Right atrium auricular region (tissue), 2 donors: ENCODE data around the gene DNAL1. TPM values are rescaled to one million over a fixed set of nuclear protein-coding genes. Genes with fewer than 3 reads are reported as not detected.
"Not testable (repeated sequence)": the region's sequence is repeated elsewhere in the genome, so short reads cannot be mapped to it uniquely, and the experiment has no call there.

Experiments
- DNase-seq: peaks from one replicate; pipeline ENCODE4 v3.0.0-alpha.2; 2019; ENCODE audit warnings: low spot score
- H3K27ac ChIP-seq, 2 donors: fragments of 200-600 bp; sonication (generic); 1 replicate in 1 of 2; 2 replicates in 1 of 2; pipeline ENCODE4 v1.5.1; 2016 to 2019
- H3K27me3 ChIP-seq, 2 donors: fragments of 200-600 bp; sonication (generic); one replicate each; pipeline versions ENCODE4 v1.5.1 to v1.6.0; 2017 to 2019
- H3K36me3 ChIP-seq: fragments of 200-600 bp; sonication (generic); one replicate; pipeline ENCODE4 v1.5.1; 2016
- H3K4me1 ChIP-seq, 2 donors: fragments of 200-600 bp; sonication (generic); one replicate each; pipeline versions ENCODE4 v1.5.1 to v1.6.0; 2017 to 2019
- H3K4me3 ChIP-seq, 2 donors: fragments of 200-600 bp; sonication (generic); 1 replicate in 1 of 2; 2 replicates in 1 of 2; pipeline ENCODE4 v1.5.1; 2017 to 2019; ENCODE audit warnings: mild to moderate bottlenecking in 1 of 2, moderate library complexity in 1 of 2
- H3K9me3 ChIP-seq, 2 donors: fragments of 200-600 bp; sonication (generic); one replicate each; pipeline ENCODE4 v1.5.1; 2019
- CTCF ChIP-seq, 2 donors: fragments of 200-600 bp; sonication (generic); IDR thresholded peaks; one replicate each; pipeline ENCODE4 v1.5.1; 2019; ENCODE audit warnings: antibody characterized with exemption in 2 of 2
- total RNA-seq, 2 donors: library from RNA; depleted of rRNA; stranded (reverse); fragments of >200 nt; gene quantifications; one replicate each; pipeline ENCODE4 v1.1.0, GENCODE V29; 2016

DNAL1 gene
- total RNA-seq, 2 donors from 2014 or later = 5.7 to 7.8 TPM

- peaks cover 0 to 7% of the 10 kb centered on the region in 2 donors for H3K4me1 ChIP-seq
- no peak overlapping the region for H3K27ac ChIP-seq
- no peaks in the 10 kb centered on the region for H3K27me3 ChIP-seq
- no peak for TF ChIP-seq CTCF (IDR thresholded peaks at IDR 0.05)
- H3K4me3 ChIP-seq = no peak overlapping the region
- no peaks in the 10 kb centered on the region for H3K9me3 ChIP-seq
- DNase-seq = no peak
- H3K36me3 ChIP-seq = no peaks in the 10 kb centered on the region
Observed at GRCh38 chr14:73640796-73641365, 3.9 kb upstream of the DNAL1 start.

- Histone ChIP-seq H3K27ac (peak overlapping the region; percentile 82 to 88), H3K9me3 (no peaks in the 10 kb centered on the region), H3K4me3 (peak overlapping the region; percentile 65 to 73), H3K27me3 (no peaks in the 10 kb centered on the region), H3K36me3 (no peaks in the 10 kb centered on the region), H3K4me1 (peaks cover 0 to 7% of the 10 kb centered on the region in 2 donors)
- TF ChIP-seq CTCF (IDR thresholded peaks at IDR 0.05) = no peak
- no peak for DNase-seq
Observed at GRCh38 chr14:73645248-73645610, 443 bp downstream of the DNAL1 start.

GRCh38 chr14:73651005-73651404 lies 6.2 kb downstream of the DNAL1 start:
- no peak overlapping the region for H3K27ac ChIP-seq
- no peak for TF ChIP-seq CTCF (IDR thresholded peaks at IDR 0.05)
- no peaks in the 10 kb centered on the region for H3K4me1 ChIP-seq
- no peak for DNase-seq
- no peaks in the 10 kb centered on the region for H3K9me3 ChIP-seq
- H3K36me3 ChIP-seq = peaks cover 7% of the 10 kb centered on the region
- H3K4me3 ChIP-seq = no peak overlapping the region
- no peaks in the 10 kb centered on the region for H3K27me3 ChIP-seq

GRCh38 chr14:73655851-73656250 lies 11.1 kb downstream of the DNAL1 start:
- no peak for DNase-seq
- Histone ChIP-seq H3K27ac (no peak overlapping the region), H3K4me3 (no peak overlapping the region), H3K27me3 (no peaks in the 10 kb centered on the region), H3K36me3 (peaks cover 7% of the 10 kb centered on the region), H3K4me1 (no peaks in the 10 kb centered on the region), H3K9me3 (no peaks in the 10 kb centered on the region)
- no peak for TF ChIP-seq CTCF (IDR thresholded peaks at IDR 0.05)

GRCh38 chr14:73659202-73659601 lies 14.4 kb downstream of the DNAL1 start:
- not testable (repeated sequence) for DNase-seq, H3K4me1 ChIP-seq, H3K9me3 ChIP-seq, H3K4me3 ChIP-seq, H3K36me3 ChIP-seq, H3K27ac ChIP-seq, H3K27me3 ChIP-seq

GRCh38 chr14:73660511-73660910 lies 15.7 kb downstream of the DNAL1 start:
- H3K36me3 ChIP-seq = peaks cover 7% of the 10 kb centered on the region

More at GRCh38 chr14:73660511-73660910, 15.7 kb downstream of the DNAL1 start:
- Histone ChIP-seq H3K27ac (no peak overlapping the region), H3K9me3 (no peaks in the 10 kb centered on the region), H3K4me3 (no peak overlapping the region), H3K27me3 (no peaks in the 10 kb centered on the region), H3K4me1 (no peaks in the 10 kb centered on the region)
- no peak for DNase-seq
- no peak for TF ChIP-seq CTCF (IDR thresholded peaks at IDR 0.05)
